Fibroblast of upper back skin (primary cell): ENCODE results near the gene MIGA2.
A peak's percentile ranks its signal among the peaks of the same experiment; 100 is the strongest.

Experiments used
- DNase-seq: peaks from one replicate; pipeline ENCODE4 v3.0.0-alpha.2; 2013

MIGA2 gene

DNA sequence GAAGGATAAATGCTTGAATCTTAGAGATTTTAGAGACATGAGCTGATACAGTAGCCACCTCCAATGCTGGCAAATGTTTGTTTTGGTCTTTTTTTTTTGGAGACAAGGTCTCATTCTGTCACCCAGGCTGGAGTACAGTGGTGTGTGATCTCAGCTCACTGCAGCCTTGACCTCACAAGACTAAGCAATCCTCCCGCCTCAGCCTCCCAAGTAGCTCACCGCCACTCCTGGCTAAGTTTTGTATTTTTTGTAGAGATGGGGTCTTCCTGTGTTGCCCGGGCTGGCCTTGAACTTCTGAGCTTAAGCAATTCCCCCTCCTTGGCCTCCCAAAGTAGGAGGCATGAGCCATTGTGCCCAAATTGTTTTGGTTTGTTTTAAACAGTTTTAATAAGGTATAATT lies 37.7 kb downstream of the MIGA2 start:
- DNase-seq, result no peak

- no peak for DNase-seq
Measured at GRCh38 chr9:129075996-129076639, 39.7 kb downstream of the MIGA2 start.

DNA sequence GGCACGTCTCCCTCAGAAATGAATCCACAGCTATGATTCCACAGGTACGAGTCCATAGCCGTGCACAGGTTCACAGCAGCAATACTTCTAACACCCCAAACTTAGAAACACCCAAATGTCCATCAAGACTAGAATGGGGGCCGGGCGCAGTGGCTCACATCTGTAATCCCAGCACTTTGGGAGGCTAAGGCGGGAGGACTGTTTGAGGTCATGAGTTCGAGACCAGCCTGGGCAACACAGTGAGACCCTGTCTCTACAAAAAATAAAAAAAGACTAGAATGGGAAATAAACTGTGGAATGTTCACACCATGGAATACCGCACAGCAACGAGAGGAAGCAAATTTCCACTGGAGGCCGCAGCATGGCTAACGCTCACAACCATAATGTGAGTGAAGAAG lies 40.2 kb downstream of the MIGA2 start:
- no peak for DNase-seq

DNA sequence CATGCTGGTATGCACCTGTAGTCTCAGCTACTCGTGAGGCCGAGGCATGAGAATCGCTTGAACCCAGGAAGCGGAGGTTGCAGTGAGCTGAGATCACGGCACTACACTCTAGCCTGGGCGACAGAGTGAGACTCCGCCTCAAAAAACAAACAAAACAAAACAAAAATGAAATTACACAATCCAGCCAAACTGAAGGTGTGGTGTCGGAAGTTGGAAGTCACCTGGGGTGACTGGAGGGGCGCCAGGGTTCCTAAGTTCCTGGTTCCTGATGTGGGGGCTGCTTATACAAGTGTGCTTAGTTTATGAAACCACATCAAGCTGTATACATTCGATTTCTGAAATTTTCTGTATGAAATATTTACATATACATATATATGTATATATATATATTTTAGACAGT lies 40.8 kb downstream of the MIGA2 start:
- DNase-seq, result no peak

- DNase-seq, result no peak
Measured at GRCh38 chr9:129078691-129079503, 42.5 kb downstream of the MIGA2 start.

- DNase-seq, result no peak
Measured at GRCh38 chr9:129079829-129080228, 43.4 kb downstream of the MIGA2 start.

GRCh38 chr9:129080298-129080600 lies 43.8 kb downstream of the MIGA2 start:
- DNase-seq, result no peak

GRCh38 chr9:129080601-129081387 lies 44.4 kb downstream of the MIGA2 start, which contains the start of gene DOLPP1:
Gene DOLPP1, plus strand, starts transcription at chr9:129081111. Its CDS starts 21 bp downstream, at chr9:129081132.
- peak; percentile 100 for DNase-seq

DNA sequence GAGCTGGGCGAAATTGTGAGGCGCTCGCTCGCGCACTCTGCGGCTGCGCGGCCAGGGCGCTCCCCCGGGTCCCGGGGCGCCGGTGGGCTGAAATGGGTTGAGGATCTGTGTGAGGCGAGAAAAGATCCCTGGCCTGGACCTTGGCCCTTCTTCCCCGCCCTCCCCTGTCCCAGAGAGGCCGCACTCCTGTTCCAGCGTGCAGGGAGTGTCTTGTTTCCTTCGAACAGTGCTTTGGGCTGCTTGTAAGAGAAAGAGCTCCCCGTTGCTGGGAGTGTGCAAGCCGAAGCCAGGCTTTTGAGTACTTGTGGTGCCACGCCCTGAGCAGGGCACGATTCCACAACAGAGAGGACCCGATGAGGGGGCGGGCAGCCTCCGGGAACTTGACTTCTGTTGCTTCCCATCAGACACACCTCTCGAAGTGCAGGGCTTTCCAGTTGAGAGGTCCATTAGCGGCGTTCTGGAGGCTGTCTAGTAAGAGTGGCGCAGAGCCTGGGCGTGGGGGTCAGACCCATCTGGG lies 45.0 kb downstream of the MIGA2 start:
- no peak for DNase-seq

DNA sequence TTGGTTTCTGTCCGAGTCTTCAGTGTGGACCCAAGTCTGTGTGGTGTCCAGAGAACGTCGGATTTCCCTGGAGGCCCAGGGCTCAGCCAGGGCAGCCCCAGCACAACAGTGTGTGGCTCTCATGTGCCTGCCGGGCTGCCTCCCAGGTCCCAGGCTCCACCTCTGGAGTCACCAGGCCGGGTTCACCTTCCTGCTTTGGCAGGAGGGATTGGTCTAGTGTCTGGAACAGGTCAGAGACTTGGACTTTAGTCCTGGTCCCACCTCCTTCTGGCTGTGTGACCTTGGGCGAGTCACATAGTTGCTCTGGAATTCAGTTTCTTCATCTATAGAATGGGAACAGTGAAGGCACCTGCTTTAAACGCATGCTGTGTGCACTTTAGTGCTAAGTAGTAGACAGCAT lies 47.7 kb downstream of the MIGA2 start:
- no peak for DNase-seq

DNA sequence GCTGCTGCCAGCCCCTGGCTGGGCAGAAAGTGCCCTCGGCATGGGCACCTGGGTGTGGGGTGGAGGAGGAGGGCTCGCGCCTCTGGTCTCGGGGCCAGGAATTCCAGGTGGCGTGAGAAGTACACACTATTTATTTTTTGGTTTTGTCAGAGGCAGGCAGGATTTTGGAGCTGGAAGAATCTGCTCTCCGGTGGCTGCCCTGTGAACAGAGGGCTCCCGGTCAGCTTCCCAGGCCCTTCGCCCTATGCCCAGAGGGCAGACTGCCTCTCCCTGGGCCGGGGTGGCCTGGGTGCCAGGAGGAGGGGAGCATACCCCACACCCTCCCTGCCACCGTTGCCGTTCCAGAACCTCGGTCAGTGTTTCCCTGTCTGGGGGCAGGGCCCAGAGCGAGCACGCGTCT lies 52.8 kb downstream of the MIGA2 start:
- no peak for DNase-seq

DNA sequence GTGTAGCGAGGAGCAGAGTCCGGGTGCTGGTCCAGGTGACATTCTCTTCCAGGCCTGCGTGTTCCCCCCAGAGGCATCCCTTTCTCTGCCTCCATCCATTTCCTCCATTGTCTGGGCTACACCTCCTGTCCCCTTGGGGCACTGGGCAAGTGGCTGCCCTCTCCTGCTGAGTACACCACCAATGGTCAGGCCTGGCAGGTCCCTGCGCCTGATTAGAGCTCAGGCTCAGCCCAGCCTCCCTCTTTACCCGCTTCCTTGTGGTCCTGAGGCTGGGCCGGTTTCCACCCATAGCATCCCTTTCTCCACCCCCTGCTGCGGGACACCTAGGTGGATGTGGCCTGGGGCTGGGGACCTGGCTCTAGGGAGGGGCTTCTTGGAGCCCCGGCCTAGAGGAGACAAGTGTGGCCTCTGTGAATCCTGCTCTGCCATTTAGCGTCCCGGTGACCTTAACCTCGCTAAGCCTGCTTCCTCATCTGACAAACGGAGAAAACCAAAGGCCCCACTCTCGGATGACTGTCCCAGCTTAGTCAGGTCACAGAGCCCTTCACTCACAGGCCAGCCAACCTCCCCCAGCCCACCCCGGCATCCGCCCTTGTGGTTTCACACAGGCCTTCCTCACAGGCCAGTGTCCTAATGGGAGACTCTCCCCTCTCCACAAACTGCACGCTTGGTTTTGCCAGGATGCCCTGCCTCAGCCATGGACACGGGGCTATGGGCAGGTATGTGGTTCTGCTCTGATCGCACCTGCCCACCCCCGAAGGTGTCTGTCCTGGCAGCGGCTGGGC lies 57.4 kb downstream of the MIGA2 start:
- DNase-seq, result no peak

DNA sequence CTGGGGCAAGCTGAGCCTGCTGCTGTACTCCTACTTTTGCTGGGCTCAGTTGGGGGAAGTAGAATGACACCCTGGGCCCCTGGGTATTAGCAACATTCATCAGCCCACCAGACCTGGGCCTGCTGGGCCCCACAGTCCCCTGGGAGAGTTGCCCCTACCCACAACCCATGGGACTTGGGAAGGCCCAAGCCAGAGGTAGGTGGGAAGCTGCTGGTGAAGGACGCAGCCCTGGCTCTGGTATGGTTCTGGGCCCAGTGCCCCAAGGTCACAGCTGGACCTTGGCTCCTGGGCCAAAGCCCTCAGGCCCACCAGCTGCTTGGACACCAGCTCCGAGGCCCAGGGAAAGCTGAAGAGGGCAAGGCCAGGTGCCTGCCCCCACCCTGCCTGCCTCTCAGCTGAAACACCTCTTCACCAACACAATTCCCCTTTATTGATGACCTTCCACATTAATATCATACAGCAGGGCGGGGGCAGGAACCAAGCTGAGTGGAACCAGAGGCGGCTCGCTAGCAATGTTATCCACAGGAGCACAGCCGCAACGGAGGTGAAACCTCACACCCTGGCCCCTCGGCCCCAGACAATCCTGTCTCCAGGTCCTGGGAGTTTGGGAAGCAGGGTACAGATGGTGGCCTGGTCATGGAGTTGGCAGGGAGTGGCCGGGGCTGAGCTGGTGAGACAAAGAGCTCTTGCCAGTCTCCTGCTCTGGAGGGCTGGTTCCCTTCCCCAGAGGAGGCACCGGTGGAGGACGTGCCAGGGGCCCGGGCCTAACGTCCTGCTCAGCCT lies 58.2 kb downstream of the MIGA2 start:
- no peak for DNase-seq

GRCh38 chr9:129095170-129095667 lies 58.8 kb downstream of the MIGA2 start:
- DNase-seq, result no peak

- DNase-seq, result no peak
Measured at GRCh38 chr9:129095908-129096307, 59.5 kb downstream of the MIGA2 start.

- DNase-seq, result no peak
Measured at GRCh38 chr9:129097671-129098306, 61.4 kb downstream of the MIGA2 start.

- no peak for DNase-seq
Measured at GRCh38 chr9:129098328-129098727, 61.9 kb downstream of the MIGA2 start.

GRCh38 chr9:129100383-129101169 lies 64.2 kb downstream of the MIGA2 start:
- DNase-seq, result no peak

DNA sequence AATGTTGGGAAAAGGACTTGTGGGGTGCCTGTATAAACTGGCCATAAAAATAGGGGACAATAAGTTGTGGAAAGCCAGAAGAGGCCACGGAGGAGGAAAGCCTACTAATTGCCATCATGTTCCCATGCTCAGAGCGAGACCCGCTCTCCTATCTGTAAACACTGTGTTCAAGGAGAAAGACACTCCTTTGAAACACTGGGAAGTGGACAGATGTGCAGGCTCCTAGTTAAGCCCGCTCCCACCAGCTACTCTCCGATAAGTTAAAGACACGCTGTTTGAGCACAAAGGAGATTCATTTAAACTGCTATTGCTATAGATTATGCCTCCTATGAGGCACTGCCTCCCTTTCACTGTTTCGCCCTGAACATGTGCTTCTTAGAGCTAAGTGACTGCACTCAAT lies 64.9 kb downstream of the MIGA2 start:
- DNase-seq, result no peak

DNA sequence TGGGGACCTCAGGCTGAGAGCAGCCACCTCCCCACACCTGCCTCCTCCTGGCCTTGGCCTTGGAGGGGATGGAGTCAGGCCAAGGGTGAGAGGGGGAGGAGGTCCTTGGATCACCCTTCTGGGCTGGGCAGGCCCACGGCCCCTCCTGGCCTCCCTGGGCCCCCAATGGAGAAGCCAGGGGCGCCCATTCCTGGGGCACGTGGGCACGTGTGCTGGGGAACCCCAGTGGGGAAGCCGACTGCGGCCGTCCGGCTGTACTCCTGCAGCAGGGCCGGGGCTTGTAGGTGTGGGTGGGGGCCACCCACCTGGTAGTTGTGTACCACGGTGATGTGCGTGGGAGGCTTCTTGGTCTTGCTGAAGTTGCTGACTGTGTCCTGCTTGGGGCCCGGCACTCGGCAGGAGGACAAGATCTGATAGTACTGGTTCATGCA lies 65.7 kb downstream of the MIGA2 start:
- DNase-seq, result no peak
